Activated CD8-positive, alpha-beta T cell treated with anti-CD3 and anti-CD28 coated beads, Interleukin-2, amount 10 ng/mL, durations not matched to agents 7 days and 5 days (primary cell): ENCODE measurements around the gene ABHD6. TPM values are rescaled to one million over a fixed set of nuclear protein-coding genes. Genes with fewer than 3 reads are reported as not detected.

Experiments
- ATAC-seq: fragments of 150-1000 bp; cut with Tn5 transposase; one replicate; pipeline ENCODE4 v1.10.0; 2021; ENCODE audit warnings: moderate library complexity
- CTCF ChIA-PET: fragments of 350-600 bp; sonication (Branson Sonifier 250); formaldehyde crosslinking; loops from one replicate; lab custom pipeline; 2021; ENCODE audit warnings: antibody characterized with exemption; lab: Charles Lee
- POLR2A ChIA-PET: fragments of 350-600 bp; sonication (Branson Sonifier 250); formaldehyde crosslinking; loops from one replicate; lab custom pipeline; 2021; ENCODE audit warnings: antibody characterized with exemption; lab: Charles Lee
- DNase-seq: peaks from one replicate; pipeline ENCODE4 v3.0.0-alpha.2; 2020
- H3K27ac Mint-ChIP-seq: one replicate; pipeline ENCODE4 v1.8.0; 2021; ENCODE audit warnings: mild to moderate bottlenecking, mixed read lengths
- H3K27me3 Mint-ChIP-seq: one replicate; pipeline ENCODE4 v1.8.0; 2021; ENCODE audit warnings: low read depth, mixed read lengths
- H3K36me3 Mint-ChIP-seq: one replicate; pipeline ENCODE4 v1.8.0; 2021; ENCODE audit warnings: low read depth, mixed read lengths
- H3K4me1 Mint-ChIP-seq: one replicate; pipeline ENCODE4 v1.8.0; 2021; ENCODE audit warnings: low read depth, mixed read lengths
- H3K4me3 Mint-ChIP-seq: one replicate; pipeline ENCODE4 v1.8.0; 2021; ENCODE audit warnings: mild to moderate bottlenecking, mixed read lengths
- H3K9me3 Mint-ChIP-seq: one replicate; pipeline ENCODE4 v1.8.0; 2022; ENCODE audit warnings: mixed read lengths; ENCODE audit not compliant: insufficient read depth
- total RNA-seq, 2 experiments: library from RNA; stranded (reverse); gene quantifications; one replicate each; pipeline ENCODE4 v1.2.3, GENCODE V29; 2021

The ABHD6 gene
- total RNA-seq, 2 experiments from 2014 or later, result 4.0 to 4.4 TPM

- ATAC-seq (no peak), DNase-seq (no peak)
- H3K27me3 Mint-ChIP-seq, result no peaks in the 10 kb centered on the region
- ChIA-PET CTCF (no interaction called here), POLR2A (no interaction called here)
- H3K4me3 Mint-ChIP-seq, result no peak overlapping the region
- no peak overlapping the region for H3K27ac Mint-ChIP-seq
- H3K9me3 Mint-ChIP-seq, result no peaks in the 10 kb centered on the region
- H3K36me3 Mint-ChIP-seq, result no peaks in the 10 kb centered on the region
- H3K4me1 Mint-ChIP-seq, result peaks cover 3% of the 10 kb centered on the region
These were observed 6.5 kb downstream of the ABHD6 start for GRCh38 chr3:58243976-58244585.

- ATAC-seq, result no peak
- no peak for DNase-seq
- Mint-ChIP-seq H3K36me3 (no peaks in the 10 kb centered on the region), H3K9me3 (no peaks in the 10 kb centered on the region), H3K27ac (no peak overlapping the region), H3K4me1 (peaks cover 4% of the 10 kb centered on the region), H3K27me3 (no peaks in the 10 kb centered on the region), H3K4me3 (no peak overlapping the region)
- ChIA-PET CTCF (no interaction called here), POLR2A (no interaction called here)
These were observed 8.8 kb downstream of the ABHD6 start for GRCh38 chr3:58246148-58247047.

- ChIA-PET POLR2A (no interaction called here), CTCF (no interaction called here)
- no peaks in the 10 kb centered on the region for H3K36me3 Mint-ChIP-seq
- no peak for ATAC-seq
- peaks cover 11% of the 10 kb centered on the region for H3K4me1 Mint-ChIP-seq
- DNase-seq, result no peak
- no peaks in the 10 kb centered on the region for H3K9me3 Mint-ChIP-seq
- no peaks in the 10 kb centered on the region for H3K27me3 Mint-ChIP-seq
- no peak overlapping the region for H3K4me3 Mint-ChIP-seq
- H3K27ac Mint-ChIP-seq, result no peak overlapping the region
These were observed 11.9 kb downstream of the ABHD6 start for GRCh38 chr3:58249358-58250092.

- Mint-ChIP-seq H3K9me3 (no peaks in the 10 kb centered on the region), H3K4me1 (peaks cover 11% of the 10 kb centered on the region), H3K27me3 (no peaks in the 10 kb centered on the region), H3K27ac (no peak overlapping the region), H3K4me3 (no peak overlapping the region), H3K36me3 (no peaks in the 10 kb centered on the region)
- POLR2A ChIA-PET, result no interaction called here
- DNase-seq, result no peak
- no peak for ATAC-seq
- CTCF ChIA-PET, result interaction anchor here (1.0 kb wide), 1 partner anchor 14 kb away, joined by 3 read pairs; no protein-coding TSS in a partner anchor
These were observed 12.6 kb downstream of the ABHD6 start for GRCh38 chr3:58250093-58250707.

- Mint-ChIP-seq H3K27ac (no peak overlapping the region), H3K27me3 (no peaks in the 10 kb centered on the region), H3K4me1 (peaks cover 11% of the 10 kb centered on the region), H3K4me3 (no peak overlapping the region), H3K36me3 (no peaks in the 10 kb centered on the region), H3K9me3 (no peaks in the 10 kb centered on the region)
- CTCF ChIA-PET, result no interaction called here
- POLR2A ChIA-PET, result no interaction called here
- DNase-seq, result no peak
- no peak for ATAC-seq
These were observed 14.0 kb downstream of the ABHD6 start for GRCh38 chr3:58251631-58252035.

GRCh38 chr3:58254144-58254543 lies 16.6 kb downstream of the ABHD6 start:
- Mint-ChIP-seq H3K27me3 (no peaks in the 10 kb centered on the region), H3K4me3 (no peak overlapping the region), H3K27ac (no peak overlapping the region), H3K9me3 (no peaks in the 10 kb centered on the region), H3K4me1 (peaks cover 11% of the 10 kb centered on the region), H3K36me3 (peaks cover 3% of the 10 kb centered on the region)
- POLR2A ChIA-PET, result no interaction called here
- no peak for ATAC-seq
- CTCF ChIA-PET, result interaction anchor here (1.4 to 1.7 kb wide), 2 partner anchors 16 to 52 kb away, joined by 3 to 5 read pairs; partner anchors contain the start of genes ABHD6, HTD2 and RPP14
- DNase-seq, result no peak

GRCh38 chr3:58256061-58256460 lies 18.5 kb downstream of the ABHD6 start:
- ATAC-seq (no peak), DNase-seq (no peak)
- Mint-ChIP-seq H3K9me3 (no peaks in the 10 kb centered on the region), H3K4me3 (no peak overlapping the region), H3K27ac (no peak overlapping the region), H3K4me1 (peaks cover 16% of the 10 kb centered on the region), H3K36me3 (peaks cover 3% of the 10 kb centered on the region), H3K27me3 (no peaks in the 10 kb centered on the region)
- ChIA-PET POLR2A (no interaction called here), CTCF (no interaction called here)

- DNase-seq, result no peak
- Mint-ChIP-seq H3K27ac (no peak overlapping the region), H3K36me3 (peaks cover 3% of the 10 kb centered on the region), H3K27me3 (no peaks in the 10 kb centered on the region), H3K9me3 (no peaks in the 10 kb centered on the region), H3K4me3 (no peak overlapping the region), H3K4me1 (peaks cover 16% of the 10 kb centered on the region)
- ChIA-PET CTCF (no interaction called here), POLR2A (no interaction called here)
- ATAC-seq, result no peak
These were observed 18.9 kb downstream of the ABHD6 start for GRCh38 chr3:58256511-58256910.

- Mint-ChIP-seq H3K4me1 (peaks cover 9% of the 10 kb centered on the region), H3K27ac (no peak overlapping the region), H3K9me3 (no peaks in the 10 kb centered on the region), H3K27me3 (no peaks in the 10 kb centered on the region), H3K36me3 (peaks cover 3% of the 10 kb centered on the region), H3K4me3 (no peak overlapping the region)
- no peak for ATAC-seq
- DNase-seq, result no peak
- CTCF ChIA-PET, result no interaction called here
- POLR2A ChIA-PET, result no interaction called here
These were observed 20.9 kb downstream of the ABHD6 start for GRCh38 chr3:58258392-58259055.

- H3K4me1 Mint-ChIP-seq, result peaks cover 9% of the 10 kb centered on the region
- H3K27ac Mint-ChIP-seq, result no peak overlapping the region
- DNase-seq (peak; percentile 48), ATAC-seq (peak; percentile 58)
- no peaks in the 10 kb centered on the region for H3K9me3 Mint-ChIP-seq
- H3K27me3 Mint-ChIP-seq, result no peaks in the 10 kb centered on the region
- CTCF ChIA-PET, result interaction anchor here (1.4 kb wide), 1 partner anchor 43 kb away, joined by 4 read pairs; no protein-coding TSS in a partner anchor
- POLR2A ChIA-PET, result interaction anchor here (0.6 kb wide), 1 partner anchor 46 kb away, joined by 3 read pairs; the partner anchor contains the start of genes HTD2 and RPP14
- no peak overlapping the region for H3K4me3 Mint-ChIP-seq
- peaks cover 3% of the 10 kb centered on the region for H3K36me3 Mint-ChIP-seq
These were observed 22.7 kb downstream of the ABHD6 start for GRCh38 chr3:58260261-58260731.

- ATAC-seq, result no peak
- CTCF ChIA-PET, result interaction anchor here (1.4 kb wide), 1 partner anchor 44 kb away, joined by 4 read pairs; no protein-coding TSS in a partner anchor
- H3K9me3 Mint-ChIP-seq, result no peaks in the 10 kb centered on the region
- no peaks in the 10 kb centered on the region for H3K27me3 Mint-ChIP-seq
- DNase-seq, result no peak
- peaks cover 3% of the 10 kb centered on the region for H3K36me3 Mint-ChIP-seq
- H3K4me3 Mint-ChIP-seq, result no peak overlapping the region
- no peak overlapping the region for H3K27ac Mint-ChIP-seq
- POLR2A ChIA-PET, result no interaction called here
- peaks cover 9% of the 10 kb centered on the region for H3K4me1 Mint-ChIP-seq
These were observed 23.1 kb downstream of the ABHD6 start for GRCh38 chr3:58260733-58261132.
